GM12801 (cell line): Measurements from ENCODE around the gene GLI1.

Source experiments
- TF ChIP-seq, protein P1 (sequence below): IDR thresholded peaks from one replicate; pipeline ENCODE4 v1.5.1; 2011; ENCODE audit warnings: control low read depth; ENCODE audit not compliant: insufficient read length; ENCODE audit errors: extremely low read depth

The GLI1 gene

DNA sequence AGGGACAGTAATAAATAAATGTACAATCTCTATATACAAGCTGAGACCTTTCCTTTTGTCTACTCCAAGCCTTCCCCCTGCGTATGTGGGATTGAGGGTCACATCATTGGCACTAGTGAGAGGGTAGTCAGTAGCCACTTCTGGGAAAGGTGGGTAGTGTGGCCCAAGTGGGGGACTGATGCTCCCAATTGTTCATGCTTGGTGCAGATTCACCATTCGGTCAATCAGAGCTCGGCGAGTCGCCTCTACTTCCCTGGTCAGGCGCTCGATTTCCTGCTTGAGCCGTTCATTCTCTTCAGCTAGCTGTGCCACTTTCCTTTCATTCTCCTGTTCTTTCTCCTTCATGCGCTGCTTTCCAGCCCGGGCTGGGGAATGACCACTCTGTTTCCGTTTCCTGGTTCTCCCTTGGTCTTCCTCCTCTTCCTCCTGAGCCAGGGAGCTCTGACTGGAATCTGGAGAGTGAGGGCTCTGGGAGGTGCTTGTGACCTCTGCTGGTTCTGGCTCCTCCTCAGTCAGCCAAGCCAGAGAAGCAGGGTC is 57.1 kb downstream of the GLI1 start:
- TF ChIP-seq, protein P1, sequence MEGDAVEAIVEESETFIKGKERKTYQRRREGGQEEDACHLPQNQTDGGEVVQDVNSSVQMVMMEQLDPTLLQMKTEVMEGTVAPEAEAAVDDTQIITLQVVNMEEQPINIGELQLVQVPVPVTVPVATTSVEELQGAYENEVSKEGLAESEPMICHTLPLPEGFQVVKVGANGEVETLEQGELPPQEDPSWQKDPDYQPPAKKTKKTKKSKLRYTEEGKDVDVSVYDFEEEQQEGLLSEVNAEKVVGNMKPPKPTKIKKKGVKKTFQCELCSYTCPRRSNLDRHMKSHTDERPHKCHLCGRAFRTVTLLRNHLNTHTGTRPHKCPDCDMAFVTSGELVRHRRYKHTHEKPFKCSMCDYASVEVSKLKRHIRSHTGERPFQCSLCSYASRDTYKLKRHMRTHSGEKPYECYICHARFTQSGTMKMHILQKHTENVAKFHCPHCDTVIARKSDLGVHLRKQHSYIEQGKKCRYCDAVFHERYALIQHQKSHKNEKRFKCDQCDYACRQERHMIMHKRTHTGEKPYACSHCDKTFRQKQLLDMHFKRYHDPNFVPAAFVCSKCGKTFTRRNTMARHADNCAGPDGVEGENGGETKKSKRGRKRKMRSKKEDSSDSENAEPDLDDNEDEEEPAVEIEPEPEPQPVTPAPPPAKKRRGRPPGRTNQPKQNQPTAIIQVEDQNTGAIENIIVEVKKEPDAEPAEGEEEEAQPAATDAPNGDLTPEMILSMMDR, result no peak

DNA sequence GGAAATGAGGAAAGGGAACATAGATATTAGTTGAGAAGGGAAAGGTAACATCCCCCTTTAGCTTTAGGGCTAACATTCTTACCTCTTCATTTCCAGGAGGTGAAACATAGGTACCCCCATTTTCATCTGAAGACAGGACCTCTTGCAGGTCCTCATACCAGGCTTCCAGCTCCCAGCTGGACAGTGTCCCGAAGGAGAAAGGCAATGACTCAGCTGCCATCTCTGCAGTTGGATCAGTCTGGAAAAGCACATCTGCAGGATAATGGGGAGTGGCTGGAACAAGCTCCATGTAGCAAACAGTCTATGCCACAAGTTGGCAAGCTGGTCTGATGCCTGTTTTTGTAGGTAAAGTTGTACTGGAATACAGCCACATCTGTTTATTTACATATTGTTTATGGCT is 57.6 kb downstream of the GLI1 start:
- TF ChIP-seq, protein P1, result no peak

DNA sequence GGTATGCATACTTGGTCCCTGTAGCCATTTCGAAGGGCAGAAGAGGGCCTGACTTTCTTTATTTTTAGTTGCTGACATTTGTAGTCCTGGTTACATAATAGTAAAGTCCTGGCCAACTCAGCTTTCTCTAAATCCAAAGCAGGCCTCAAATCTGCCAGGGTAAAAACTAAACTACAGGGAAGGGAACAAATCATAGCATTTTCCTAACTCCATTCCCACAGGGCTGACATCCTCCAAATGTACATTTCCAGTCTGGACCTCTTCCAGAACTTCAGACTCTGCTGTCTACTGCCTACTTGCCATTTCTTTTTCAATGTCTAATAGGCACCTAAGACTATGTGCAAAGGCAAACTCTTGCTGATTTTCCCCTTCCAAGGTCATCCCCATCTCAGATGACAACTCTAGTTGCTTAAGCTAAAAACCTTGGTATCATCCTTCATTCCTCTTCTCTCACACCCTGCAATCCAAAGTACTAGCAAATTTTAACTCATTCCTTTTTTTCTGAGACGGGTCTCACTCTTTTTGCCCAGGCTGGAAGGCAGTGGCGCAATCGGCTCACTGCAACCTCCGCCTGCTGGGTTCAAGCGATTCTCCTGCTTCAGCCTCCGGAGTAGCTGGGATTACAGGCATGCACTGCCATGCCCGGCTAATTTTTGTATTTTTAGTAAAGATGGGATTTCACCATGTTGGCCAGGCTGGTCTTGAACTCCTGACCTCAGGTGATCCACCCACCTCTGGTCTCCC is 58.8 kb downstream of the GLI1 start:
- TF ChIP-seq, protein P1, result no peak

DNA sequence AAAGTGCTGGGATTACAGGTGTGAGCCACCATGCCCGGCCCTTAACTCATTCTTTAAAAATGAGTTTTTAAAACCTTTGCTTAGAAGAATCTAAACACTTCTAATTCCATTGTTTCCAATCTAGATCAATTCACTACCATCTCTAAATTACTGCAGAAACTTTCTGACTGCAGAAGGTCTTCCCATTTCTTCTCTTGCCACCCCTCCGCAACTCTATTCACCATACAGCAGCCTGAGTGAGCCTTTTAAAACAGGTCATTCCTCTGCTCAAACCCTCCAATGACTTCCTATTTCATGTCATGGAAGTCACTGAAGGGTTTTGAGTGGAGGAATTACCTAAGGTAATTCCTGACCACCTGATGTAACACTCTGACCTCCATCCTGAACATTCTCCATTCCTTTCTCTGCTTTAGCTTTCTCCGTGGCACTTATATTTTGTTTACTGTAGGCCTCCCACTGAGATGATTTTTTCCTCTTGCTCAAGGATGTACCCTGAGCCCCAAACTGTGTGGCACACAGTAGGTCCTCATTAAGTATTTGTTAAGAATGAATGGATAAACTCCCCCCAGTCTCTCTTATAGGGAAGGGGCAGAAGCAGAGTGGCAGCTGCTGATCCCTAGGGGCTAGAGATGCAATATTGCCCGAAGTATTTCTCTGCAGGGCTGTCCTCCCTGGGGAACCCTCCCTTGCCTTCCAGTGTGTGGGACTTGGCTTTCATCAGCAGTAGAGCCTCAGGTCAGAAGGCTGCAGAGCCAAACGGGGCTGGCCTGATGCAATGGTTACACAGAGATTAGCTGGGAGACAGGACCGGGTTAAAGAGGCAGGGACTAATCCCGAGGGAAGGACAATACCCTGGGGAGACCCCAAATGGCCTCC is 59.6 kb downstream of the GLI1 start:
- TF ChIP-seq, protein P1, result no peak

DNA sequence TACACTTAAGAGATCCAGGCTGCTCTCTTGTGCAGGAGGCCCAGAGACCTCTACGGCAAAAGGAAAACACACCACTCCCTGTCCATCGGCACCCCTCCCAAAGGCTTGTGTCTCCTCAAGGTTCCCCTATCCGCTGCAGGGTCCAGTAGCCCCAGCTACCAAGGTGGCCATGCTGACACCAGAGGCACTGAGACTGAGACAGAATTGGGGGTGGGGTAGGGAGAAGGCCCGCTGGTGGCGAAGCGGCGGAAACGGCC is 60.1 kb downstream of the GLI1 start:
- TF ChIP-seq, protein P1, result no peak

DNA sequence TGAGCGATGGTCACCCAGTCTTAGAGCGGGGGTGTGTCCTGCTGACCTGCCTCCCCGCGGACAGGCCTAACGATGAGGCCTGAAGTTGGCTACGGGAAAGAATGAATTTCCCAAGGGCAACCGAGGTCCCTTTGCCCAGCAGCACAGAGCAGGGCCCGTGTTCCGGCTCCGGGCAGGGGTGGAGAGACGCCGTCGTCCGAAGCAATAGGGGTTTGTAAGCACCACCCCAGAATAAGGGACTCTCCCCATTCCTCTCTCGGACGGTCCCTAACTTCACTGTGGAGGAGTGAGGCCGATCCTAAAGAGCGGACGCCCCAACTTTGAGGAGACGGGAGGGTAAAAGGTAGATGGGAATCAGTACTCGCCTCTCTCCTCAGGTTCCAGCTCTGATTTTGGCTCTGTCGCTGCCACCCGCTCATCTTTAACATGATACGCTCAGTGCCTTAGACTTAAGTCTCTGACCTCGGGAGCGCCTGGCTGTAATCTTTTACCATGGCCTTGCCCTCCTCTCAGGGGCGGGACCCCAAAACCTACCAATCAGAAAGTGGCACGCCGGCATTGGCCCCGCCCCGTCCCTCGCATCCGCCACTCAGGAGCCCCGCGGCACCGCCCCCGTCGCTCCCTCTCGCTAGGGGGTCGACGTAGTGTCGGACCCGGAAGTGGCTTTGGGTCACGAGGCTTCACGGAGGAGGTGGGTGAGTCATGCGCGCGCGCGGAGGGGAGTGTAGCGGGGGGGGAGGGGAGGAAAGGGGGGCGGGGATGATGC is 60.7 kb downstream of the GLI1 start, which contains the start of gene DDIT3:
DDIT3 (minus strand) TSS at position 462 of the 766 bp plus-strand sequence. CDS start 3,108 bp downstream, outside the sequence.
- TF ChIP-seq, protein P1, result no peak

DNA sequence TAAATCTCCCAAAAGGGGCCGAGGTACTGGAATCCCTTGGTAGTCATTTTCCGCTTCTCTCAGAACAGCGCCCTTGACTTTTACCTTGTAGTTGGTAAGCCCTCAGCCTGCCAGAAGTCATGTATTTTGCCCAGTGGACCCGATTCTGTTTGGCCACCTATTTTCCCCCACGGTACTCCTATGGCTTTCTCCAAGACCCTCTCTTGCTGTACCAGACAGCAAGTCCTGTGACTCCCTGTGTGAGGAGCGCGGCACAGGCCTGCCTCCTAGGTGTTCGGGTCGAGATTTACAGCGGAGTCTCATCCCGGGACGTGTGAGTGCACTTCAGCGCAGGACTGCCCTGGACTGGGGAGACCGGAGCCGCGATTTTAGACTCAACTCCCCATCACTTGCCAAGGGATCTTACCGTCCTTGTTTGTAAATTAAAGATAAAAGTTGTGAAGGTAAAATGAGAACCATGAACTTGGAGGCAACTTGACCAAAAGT is 62.0 kb downstream of the GLI1 start:
- TF ChIP-seq, protein P1, result no peak
